HG03159 (cell line): Measurements from ENCODE around the gene FOXQ1.
"Not testable (repeated sequence)": the region's sequence is repeated elsewhere in the genome, so short reads cannot be mapped to it uniquely, and the experiment has no call there.

Source experiments
- ATAC-seq: cut with Tn5 transposase; IDR thresholded peaks from one replicate; pipeline ENCODE4 v1.9.1; 2021; ENCODE audit warnings: mild to moderate bottlenecking, moderate library complexity; ENCODE audit not compliant: unreplicated experiment

Gene FOXQ1

DNA sequence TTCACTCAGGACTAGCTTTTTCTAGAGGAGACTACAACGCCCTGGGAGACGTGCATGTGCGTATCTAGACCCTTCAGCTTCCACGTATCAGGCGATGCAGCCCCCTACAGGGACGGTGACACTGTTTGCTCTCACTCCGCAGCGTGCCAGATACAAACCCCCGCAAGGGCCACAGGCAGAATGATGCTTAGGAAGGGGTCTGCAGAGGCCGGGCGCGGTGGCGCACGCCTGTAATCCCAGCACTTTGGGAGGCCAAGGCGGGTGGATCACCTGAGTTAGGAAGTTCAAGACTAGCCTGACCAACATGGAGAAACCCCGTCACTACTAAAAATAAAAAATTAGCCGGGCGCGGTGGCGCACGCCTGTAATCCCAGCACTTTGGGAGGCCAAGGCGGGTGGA lies 6.7 kb downstream of the FOXQ1 start:
- ATAC-seq = not testable (repeated sequence)

DNA sequence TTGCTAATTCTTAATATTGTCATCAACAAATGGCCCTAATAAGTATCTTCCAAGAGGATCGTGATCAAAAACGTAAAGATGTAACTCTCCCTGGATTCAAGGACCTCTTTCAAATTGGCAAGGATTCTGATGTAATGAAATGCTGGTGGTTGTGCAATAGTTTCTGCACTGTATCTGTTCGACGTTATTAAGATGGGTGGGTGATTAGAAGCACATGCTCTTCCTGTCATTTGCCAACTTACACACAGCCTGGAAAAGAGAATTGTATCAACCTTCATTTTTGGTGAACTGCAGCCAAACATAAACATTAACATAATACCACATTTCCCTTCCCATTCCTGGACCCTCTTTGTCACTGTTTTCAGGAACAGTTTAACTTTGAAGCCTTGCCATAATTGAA lies 9.8 kb downstream of the FOXQ1 start:
- no peak for ATAC-seq

DNA sequence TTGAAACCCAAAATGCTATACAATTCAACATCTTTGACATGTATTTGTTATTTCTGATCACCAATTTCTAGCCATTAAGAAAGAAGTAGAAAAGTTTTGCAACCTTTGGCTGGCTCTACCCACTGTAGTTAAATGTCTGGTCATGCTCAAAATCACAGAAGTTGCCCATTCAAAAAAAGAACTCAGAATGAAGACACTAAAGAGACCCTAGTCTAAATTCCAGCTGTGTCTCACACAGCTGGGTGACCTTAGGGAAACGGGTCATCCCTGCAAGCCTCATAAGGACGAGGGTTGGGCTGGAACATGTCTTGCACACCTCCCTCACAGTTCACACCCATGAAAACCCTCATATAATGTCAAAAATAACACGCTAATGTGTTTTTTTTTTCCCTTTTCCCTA lies 10.3 kb downstream of the FOXQ1 start:
- ATAC-seq = no peak

DNA sequence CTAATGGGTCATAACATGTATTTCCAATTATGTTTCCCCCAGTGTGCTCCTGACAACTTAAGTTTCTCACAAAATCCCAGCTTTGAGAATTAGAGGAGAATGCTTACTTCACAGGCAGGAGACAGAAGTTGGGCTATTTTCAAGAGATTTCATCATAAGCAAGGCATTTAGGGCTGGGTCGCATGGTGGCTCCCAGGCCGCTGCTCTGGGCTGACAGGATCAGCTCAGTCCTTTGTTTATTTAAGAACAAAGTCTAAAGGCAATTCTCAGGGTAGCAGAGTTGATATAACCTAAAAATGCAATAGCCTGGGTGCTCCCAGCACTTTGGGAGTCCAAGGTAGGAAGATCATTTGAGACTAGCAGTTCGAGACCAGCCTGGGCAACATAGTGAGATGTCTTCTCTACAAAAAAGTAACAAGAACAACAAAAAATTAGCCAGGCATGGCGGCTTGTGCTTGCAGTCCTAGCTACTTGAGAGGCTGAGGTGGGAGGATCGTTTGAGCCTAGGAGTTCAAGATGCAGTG lies 10.9 kb downstream of the FOXQ1 start:
- ATAC-seq = no peak

DNA sequence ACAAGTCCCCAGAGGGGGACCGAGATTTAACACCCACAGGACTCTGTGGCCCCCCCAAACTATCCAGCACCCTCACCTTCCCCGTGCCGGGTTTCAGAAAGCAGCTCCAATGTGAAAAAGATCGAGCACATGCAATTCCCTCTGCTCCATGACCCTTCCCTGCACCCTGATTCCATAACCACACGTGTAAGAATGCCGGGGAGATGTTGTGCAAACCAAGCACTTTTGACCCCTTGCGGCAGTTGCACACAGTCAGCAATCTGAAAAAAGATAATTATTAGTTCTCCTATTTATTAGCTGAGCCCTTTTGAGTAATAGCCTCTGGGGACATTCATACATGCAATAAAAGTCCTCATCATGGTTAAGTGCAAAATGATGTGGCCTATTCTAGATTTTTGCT lies 13.0 kb downstream of the FOXQ1 start:
- ATAC-seq = no peak

DNA sequence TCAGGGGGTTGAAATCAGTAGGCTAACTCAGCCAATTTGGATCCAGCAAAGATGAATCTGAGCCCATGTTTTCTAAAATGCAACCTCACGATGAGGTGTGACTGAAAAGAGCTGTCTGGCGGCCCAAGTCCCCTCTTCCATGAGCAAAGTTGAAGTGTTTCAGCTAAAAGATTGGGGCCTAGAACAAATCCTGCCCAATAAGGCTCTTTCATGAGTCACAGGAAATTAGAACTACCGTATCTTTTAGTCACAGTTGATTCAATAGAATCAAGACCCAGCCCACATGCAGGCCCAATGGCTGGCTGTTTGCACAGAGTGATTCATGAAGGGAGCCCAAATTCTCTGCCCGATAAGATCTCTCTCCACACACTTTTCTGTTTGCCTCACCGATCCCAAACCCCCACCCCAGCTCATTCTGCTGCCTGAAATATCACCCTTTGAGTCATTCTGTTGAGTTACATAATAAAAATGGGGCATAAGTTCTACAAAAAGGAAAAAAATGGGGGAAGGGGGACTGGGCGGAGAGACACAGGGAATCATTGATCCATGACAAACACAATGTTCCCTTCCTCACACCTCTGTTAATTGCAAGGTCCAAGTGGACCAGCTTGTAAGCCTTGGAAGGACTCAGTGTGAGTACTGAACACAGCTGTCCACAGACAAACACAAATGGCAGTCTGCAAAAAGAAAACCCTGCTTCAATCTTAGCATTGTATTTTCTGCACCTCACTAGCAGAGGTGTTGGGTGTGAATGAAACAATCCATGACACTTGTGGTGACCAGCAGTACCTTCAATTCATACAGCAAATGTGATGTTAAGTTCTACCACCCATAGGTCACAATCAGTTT lies 13.8 kb downstream of the FOXQ1 start:
- no peak for ATAC-seq

DNA sequence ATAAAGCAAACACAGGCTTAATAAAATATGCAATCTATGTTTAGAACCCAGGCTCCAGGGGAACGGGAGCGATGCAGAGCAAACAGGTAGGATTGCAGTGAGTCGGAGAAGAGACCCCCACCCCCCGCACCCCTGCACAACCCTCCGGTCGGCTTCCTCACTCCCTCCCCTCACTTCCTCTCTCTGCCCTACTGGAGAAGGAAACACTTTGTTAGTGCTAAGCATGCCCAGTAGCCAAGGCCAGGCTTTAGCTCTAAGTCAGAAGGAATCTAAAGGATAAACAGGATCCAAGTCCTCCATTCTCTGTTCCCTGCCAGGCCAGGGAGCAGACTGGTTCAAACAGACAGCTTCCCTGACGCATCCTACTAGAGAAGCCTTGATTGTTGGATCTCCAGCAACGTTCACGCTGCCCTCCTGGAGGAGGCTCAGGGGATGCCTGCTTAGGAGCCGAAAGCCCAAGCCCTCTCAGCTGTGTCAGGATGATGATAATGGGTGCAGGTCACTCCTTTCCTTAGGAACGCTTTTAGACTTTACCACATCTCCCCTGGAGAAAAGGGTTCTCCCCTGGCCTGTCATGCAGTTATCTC lies 14.7 kb downstream of the FOXQ1 start:
- no peak for ATAC-seq

DNA sequence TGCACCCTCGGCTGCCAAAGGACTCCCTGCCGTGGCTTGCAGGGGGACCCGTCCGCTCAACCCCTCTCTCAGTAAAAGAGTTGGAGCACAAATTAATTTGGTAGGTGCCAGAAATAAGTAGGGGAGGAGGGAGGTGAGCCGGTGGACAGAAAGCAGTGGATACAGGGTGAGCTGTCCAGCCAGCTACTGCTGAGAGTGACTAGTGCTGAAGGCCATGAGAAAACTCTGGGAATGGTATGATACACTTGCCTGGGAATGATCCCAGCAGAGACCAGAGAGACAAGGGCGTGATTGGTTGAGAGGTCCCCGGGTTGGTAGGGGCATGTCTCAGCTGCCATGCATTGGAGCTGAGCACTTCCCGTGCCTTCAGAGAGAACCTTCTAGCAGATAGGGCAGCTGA lies 15.7 kb downstream of the FOXQ1 start:
- no peak for ATAC-seq

DNA sequence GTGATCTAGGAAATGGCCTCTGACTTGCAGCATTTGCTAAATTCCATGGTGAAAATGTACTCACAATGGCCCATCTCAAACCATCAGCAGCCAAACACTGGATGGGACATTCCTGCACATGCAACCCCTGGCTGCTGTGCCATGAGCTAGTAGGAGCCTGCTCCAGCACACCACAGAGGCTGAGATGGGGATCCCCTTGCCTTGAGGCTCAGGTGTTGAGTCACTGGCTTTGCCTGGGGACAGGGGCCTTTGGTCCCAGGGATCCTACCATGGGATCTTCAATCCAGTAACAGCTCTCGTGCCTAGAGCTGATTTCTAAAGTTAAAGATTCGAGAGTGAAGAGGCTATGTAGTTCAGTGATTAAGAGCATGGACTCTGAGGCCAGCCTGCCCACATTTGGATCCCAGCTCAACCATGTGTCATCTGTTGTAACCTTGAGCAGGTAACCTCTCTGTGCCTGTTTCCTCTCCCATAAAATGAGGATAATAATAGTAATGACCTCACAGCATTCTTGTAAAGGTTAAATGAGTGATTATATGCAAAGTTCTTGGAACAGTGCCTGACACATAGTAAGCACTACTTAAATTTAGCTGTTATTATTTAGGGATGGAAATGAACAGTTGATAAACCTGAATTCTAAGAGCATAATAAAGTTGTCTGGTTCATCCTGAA lies 16.4 kb downstream of the FOXQ1 start:
- ATAC-seq = no peak

DNA sequence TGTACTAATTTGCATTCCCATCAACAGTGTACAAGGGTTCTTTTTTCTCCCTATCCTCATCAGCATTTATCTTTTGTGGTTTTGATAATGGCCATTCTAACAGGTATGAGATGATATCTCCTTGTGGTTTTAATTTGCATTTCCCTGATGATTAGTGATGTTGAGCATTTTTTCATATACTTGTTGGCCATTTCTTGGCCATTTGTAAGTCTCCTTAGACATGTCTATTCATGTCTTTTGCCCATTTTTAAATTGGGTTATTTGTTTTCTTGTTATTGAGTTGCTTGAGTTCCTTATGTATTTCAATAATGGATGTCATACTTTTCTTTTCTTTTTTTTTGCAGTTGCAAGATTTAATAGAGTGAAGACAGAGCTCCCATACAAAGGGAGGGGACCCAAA lies 17.8 kb downstream of the FOXQ1 start:
- no peak for ATAC-seq

DNA sequence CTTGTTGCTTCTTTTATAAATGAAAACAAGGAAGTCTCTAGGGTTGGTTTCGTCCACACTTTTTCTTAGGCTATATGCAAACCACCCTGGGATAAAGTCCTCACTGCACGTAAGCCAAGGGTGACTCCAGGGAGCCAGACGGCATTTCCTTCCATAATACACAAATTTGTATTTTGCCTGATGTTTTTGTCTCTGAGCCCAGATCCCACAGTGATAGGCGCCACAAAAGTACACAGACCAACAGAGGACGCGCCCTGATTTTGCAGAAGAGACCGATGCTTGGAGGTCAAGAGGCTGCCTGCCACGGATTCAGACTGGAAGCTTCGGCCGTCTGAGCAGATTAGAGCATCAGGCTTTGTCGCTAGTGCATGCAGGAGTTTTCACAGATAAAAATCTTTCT lies 22.8 kb downstream of the FOXQ1 start:
- no peak for ATAC-seq

DNA sequence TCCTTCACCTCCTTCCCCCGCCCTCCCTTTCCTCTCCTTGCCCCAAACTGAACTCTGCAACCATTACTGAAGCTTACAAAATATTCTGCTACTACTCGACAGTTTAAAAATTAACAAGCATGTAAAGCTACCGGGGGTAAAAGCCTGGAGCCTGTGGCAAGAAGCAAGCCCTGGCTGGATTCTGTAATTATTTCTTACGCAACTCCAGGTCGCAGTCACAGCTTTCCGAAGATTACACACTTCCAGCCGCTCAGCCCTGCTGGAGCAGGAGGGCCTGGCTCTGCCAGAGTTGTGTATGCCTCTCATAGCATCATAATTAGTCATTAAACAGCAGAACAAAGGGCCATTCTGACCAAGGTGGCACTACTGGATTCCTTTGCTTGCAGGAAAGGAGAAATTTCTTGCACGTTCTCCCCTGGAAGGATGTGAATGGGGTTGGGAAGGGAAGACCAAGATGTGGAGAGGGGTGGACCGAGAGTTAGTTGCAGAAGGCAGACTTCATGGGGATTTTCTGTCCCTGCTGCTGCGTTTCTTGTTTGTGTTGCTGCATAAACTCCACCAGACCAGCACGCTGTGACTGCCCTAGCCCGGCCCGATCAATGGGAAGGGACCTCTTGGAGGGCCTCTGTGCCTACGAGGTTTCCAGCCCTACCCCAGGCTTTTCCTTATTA lies 23.6 kb downstream of the FOXQ1 start:
- no peak for ATAC-seq

DNA sequence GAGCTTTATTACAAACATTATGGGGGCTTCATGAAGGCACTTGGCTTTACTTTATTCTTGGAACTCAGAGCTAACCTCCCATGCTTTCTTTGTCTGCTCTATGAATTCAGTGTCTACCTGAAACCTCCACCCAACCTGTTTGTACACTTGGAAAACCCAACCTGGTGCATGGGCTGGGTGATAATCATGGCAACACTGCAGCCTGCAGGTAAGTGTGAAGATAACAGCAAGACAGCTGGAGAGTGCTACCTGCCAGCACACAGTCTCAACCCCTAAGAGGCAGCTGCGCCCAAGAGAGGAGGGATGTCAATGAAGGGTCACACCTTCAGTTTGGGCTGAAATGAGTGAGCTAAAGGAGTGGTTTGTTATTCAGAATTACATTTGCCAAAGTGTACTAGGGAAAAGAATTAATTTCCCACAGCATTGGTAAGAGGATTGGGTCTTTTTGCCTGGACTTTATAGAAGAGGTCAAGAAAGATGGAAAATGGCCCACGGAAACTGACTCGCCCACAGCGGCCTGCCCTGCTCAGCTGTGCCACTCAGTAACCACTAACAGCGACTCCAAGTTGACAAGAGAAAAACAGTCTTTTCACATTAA lies 24.4 kb downstream of the FOXQ1 start:
- ATAC-seq = no peak

DNA sequence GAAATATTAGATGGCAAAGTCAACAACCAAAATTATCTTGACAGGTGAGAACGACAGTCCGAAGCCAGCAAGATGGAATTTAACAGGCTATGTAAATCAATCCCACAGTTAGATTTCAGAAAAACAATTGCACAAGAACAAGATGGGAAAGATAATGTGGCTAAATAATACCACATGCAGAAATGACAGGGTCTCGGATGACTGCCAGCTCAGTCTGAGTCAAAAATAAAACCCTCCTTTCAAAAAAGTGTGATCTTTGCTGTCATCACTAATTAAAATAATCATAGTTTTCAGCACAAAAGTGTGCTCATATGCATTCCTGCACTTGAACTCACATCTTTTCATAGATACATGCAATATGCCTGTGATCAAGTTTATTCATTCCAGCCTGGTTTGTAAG lies 25.9 kb downstream of the FOXQ1 start:
- no peak for ATAC-seq

DNA sequence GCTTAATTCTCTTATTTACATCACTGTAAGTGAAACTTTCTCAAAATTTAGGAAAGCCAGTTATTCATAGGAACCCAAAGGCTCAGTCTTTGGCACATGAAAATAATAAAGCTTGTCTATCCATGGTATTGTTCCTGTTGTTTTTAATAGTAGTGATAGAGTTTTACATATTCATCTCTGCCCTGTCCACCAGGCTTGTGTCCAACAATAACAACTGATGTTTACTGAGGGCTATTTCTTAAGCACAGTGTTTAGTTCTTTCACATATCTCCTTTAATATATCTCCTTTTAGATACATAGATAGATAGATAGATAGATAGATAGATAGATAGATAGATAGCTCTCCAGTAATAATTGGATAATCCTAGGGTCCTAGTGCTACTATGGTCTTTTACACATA lies 34.2 kb downstream of the FOXQ1 start:
- ATAC-seq = no peak

DNA sequence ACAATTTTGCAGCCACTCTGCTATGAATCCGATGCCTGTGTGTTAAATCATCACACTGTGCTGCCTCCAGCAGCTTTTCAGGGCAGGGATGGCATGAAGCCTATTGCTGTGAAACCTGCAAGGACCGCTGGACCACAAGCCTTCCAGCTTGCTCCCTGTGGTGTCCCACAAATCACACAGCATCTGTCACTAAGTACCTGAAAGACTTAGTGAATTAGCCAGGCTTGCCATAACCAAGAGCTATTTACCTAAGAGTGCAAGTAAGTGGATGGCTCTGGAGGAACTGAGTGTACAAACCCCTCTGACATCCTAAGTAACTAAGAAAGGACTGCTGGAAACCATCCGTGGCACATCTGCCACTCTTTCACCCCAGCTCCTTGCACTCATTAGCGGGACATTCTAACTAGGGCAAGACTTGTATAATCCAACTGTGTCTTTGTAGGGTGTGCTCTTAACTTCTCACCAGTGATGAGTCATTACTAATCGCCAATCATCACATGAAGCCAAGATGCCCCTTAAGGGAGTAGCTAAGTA lies 34.7 kb downstream of the FOXQ1 start:
- no peak for ATAC-seq

DNA sequence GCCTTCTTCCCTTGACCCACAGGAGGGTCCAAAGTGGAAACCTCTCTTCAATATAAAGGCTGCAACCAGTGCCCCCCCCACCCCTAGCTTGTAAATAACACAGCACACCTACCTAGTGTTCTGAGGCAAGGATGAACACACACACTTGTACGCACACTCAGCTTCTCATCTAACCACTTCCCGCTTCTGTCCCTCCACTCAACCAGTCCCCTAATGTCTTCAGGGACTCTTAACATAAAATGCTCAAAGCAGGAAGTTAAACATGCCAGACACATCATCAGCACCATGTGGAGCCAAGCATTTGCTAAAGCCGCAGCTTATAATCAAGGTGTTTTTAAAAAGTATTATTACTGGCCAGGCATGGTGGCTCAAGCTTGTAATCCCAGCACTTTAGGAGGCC lies 35.3 kb downstream of the FOXQ1 start:
- ATAC-seq = no peak

DNA sequence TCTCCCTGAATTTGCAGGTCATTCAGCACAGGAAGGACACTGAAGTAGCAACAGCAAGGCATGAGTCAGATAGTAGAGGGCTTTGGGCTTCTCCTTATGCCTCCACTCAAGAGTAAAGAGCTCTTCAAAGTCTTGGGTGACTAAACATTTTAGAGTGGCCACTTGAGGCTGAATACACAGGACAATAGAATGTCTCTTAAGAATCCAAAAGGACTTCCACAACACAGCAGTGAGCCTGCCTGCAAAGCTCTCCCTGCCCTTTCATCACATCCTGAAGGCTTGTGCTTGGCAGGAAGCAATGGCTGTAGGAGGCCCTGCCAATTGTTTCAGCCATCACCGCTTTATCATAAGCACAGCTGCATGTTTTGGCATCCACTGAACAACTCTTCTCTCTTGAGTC lies 36.8 kb downstream of the FOXQ1 start:
- ATAC-seq = no peak

DNA sequence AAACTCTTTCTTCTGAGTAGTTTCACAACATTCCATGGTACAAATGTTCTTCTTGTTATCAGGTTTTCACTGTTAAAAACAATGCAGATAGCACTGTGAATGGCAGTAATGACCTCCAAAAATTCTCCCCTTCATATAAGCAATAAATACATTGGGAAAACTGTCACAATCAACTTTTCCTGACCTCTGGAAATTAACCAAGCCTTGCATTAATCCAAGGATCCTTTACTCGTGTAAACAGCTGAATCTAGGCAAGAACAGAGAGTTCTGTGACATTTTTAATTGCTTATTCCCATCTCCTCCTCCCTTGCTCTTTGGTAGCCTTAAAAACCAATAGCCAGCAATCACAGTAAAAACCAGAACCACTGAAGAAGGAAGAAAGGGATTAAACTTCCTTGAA lies 37.8 kb downstream of the FOXQ1 start:
- ATAC-seq = no peak

DNA sequence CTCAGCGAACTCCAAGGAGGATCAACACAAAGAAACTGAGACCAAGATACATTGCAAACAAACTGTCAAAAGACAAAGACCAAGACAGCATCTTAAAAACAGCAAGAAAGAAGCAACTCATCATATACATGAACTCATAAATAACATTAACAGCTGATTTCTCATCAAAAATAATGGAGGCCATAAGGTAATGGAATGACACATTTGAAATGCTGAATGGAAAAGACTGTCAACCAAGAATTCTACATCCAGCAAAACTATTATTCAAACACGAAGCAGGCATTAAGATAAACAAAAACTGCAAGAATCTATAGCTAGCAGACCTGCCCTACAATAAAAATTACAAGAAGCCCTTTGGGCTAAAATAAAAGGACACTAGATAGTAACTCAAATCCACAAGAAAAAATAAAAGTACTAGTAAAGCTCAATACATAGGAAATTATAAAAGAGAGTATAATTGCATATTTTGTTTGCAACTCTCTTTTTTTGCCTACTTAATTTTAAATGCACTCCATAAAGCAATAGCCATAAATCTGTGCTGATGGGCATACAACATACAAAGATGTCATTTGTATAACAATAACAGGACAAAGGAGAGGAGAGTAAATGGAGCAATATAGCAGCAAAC lies 39.6 kb downstream of the FOXQ1 start:
- no peak for ATAC-seq
